Erythroblast (primary cell): ENCODE data around the gene JADE2.

Experiments used
- GATA1 ChIP-seq: IDR thresholded peaks from 2 replicates; pipeline ENCODE4 v1.6.1; 2011; ENCODE audit warnings: low read depth, mild to moderate bottlenecking, control low read depth, low read length, moderate library complexity
- POLR2A ChIP-seq: IDR thresholded peaks from 2 replicates; pipeline ENCODE4 v1.6.1; 2011; ENCODE audit warnings: mild to moderate bottlenecking, low read length

DNA sequence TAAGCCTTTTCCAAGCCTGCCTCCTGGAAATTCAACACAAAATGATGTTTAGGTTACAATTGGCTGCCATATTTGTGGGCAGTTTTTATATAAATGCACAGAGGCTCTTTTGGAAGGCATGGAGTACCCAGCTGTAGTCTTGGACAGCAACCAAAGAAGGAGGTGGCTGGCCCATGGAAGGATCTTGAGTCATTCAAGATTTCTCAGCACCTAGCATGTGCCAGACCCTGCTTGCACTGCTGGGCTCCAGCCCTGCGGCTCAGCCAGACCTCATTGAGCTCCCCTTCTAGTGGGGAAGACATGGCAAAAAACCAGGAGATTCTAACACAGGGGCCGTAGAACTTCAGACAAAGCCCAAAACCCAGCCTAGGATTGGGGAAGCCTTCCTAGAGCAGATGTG is 22.1 kb downstream of the JADE2 start:
- TF ChIP-seq POLR2A: no peak
- TF ChIP-seq GATA1: no peak
